Measurements from ENCODE around the gene ZNF132. TPM values are rescaled to one million over a fixed set of nuclear protein-coding genes. Genes with fewer than 3 reads are reported as not detected.
A peak's percentile ranks its signal among the peaks of the same experiment; 100 is the strongest.

ZNF132 gene
- total and polyA plus RNA-seq, 9 of the 15 experiments (the other 6 are each of a cell fraction or from before 2014, with no cell fraction given), result 0.03 to 0.42 (median 0.10) TPM; not detected in 5

DNA sequence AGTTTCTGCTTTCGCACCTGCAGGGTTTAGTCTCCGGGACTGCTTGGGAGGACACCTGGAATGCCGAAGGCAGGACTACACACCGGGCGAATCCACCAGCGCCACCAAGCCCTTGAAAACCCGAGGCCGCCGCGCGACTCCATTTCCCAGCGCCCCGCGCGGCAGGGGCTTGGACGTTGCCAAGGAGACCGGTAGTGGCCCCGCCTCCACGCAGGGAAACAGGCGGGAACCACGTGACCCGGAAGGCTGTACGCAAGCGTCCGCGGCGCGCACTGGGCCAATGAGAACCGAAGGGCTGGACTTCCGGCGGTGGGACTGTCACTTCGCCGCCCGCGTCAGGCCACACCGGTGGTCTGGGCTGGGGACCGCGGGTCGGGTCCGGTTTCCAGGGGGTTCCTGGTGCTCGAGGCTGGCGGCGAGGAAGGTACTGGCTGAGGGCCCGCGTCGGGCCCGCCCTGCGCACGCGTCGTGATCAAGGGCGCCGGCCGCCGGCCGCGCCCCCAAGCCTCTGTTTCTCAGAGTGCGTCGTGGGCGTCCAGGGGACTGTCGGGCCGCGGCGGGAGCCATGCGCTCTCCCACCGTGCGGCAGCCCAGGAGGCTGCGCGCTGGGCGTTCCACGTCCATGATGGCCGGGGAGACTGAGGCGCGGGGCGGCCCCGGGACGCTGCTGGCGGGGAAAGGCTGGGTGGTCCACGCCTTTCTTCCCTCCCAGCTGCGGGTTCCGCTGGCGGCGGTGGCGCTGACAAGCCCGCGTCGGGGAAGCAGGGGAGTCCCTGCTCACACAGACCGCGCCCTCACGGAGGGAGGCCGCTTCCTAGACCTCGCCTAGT lies 27.0 kb upstream of the ZNF132 start, which contains the start of gene ZNF324:
Gene ZNF324 (plus strand): TSS at position 321 of the 830 bp plus-strand sequence. CDS start 2,106 bp downstream, outside the sequence.
- in situ Hi-C loops (cut with MboI), result no loop called here
- peak; percentile 97 for ATAC-seq
- TF ChIP-seq HCFC1 (IDR thresholded peaks at IDR 0.05; ENCODE audit: low read depth, low read length) (peak; percentile 89), SP1 (CRISPR knock-in tag; IDR thresholded peaks at IDR 0.05) (0 out of 2 replicates have a peak, but pooled peaks have one; percentile 46), ZBTB7A (IDR thresholded peaks at IDR 0.05; ENCODE audit: borderline replicate concordance, control insufficient read depth, low read depth, low read length) (no peak), KDM5B (IDR thresholded peaks at IDR 0.05; ENCODE audit: insufficient replicate concordance, low read depth, low read length) (peak; percentile 86), ZNF197 (CRISPR knock-in tag; IDR thresholded peaks at IDR 0.05; ENCODE audit: low read depth) (no peak), CSDE1 (IDR thresholded peaks at IDR 0.05) (peak in 1 of 2 experiments; percentile 55; a peak in 1 of 4 replicates), NR3C1 (CRISPR knock-in tag; IDR thresholded peaks at IDR 0.05) (no peak), YY1 (IDR thresholded peaks at IDR 0.05; ENCODE audit: borderline replicate concordance in 1 of 3, control insufficient read depth in 1 of 3, extremely low read depth in 1 of 3, insufficient read depth in 3 of 3, insufficient read length in 1 of 3, insufficient replicate concordance in 2 of 3, low read depth in 1 of 3, low read length in 2 of 3) (peak in 2 of 3 experiments; percentile 37 to 49), POLR3A (IDR thresholded peaks at IDR 0.05; ENCODE audit: borderline replicate concordance, extremely low read depth, insufficient read depth, insufficient read length) (no peak)
- TF ChIP-seq, protein P1, sequence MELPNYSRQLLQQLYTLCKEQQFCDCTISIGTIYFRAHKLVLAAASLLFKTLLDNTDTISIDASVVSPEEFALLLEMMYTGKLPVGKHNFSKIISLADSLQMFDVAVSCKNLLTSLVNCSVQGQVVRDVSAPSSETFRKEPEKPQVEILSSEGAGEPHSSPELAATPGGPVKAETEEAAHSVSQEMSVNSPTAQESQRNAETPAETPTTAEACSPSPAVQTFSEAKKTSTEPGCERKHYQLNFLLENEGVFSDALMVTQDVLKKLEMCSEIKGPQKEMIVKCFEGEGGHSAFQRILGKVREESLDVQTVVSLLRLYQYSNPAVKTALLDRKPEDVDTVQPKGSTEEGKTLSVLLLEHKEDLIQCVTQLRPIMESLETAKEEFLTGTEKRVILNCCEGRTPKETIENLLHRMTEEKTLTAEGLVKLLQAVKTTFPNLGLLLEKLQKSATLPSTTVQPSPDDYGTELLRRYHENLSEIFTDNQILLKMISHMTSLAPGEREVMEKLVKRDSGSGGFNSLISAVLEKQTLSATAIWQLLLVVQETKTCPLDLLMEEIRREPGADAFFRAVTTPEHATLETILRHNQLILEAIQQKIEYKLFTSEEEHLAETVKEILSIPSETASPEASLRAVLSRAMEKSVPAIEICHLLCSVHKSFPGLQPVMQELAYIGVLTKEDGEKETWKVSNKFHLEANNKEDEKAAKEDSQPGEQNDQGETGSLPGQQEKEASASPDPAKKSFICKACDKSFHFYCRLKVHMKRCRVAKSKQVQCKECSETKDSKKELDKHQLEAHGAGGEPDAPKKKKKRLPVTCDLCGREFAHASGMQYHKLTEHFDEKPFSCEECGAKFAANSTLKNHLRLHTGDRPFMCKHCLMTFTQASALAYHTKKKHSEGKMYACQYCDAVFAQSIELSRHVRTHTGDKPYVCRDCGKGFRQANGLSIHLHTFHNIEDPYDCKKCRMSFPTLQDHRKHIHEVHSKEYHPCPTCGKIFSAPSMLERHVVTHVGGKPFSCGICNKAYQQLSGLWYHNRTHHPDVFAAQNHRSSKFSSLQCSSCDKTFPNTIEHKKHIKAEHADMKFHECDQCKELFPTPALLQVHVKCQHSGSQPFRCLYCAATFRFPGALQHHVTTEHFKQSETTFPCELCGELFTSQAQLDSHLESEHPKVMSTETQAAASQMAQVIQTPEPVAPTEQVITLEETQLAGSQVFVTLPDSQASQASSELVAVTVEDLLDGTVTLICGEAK (IDR thresholded peaks at IDR 0.05), result peak; percentile 87
- TF ChIP-seq, protein P1 (CRISPR knock-in tag; IDR thresholded peaks at IDR 0.05), result no peak

More for the DNA sequence above, 27.0 kb upstream of the ZNF132 start, which contains the start of gene ZNF324:
- peak within 1 kb of the TSS; percentile 98 for H2AFZ ChIP-seq (ENCODE audit: low read depth, low read length)
- BruUV-seq (replicated peaks), result no TSS peak
- H3K27me3 ChIP-seq (ENCODE audit: control insufficient read depth in 2 of 2, insufficient read depth in 2 of 2, low read length in 2 of 2), result no peaks in the 10 kb centered on the region
- peaks cover 24% of the 10 kb centered on the region; the same call in 2 of the 3 replicates for H3K36me3 ChIP-seq (ENCODE audit: control insufficient read depth, insufficient read depth, low read length)
- no peaks in the 10 kb centered on the region for H4K20me1 ChIP-seq (replicated peaks; ENCODE audit: control insufficient read depth, insufficient read depth, low read length)
- under 1% methylated on average over 78 of the region's 92 CpGs for WGBS (ENCODE audit: insufficient coverage, low coverage, missing lambda C conversion rate)
- peak within 1 kb of the TSS; percentile 58 for H3K27ac ChIP-seq (ENCODE audit: extremely low read depth, low read depth, low read length)
- H3K4me2 ChIP-seq (ENCODE audit: insufficient read depth, low read length), result peak within 1 kb of the TSS; percentile 92
- H3K9ac ChIP-seq (ENCODE audit: insufficient read depth in 1 of 2, low read depth in 2 of 2, low read length in 2 of 2), result peak within 1 kb of the TSS; percentile 74 to 97
- ChIA-PET POLR2A (interaction anchor here (0.6 to 1.3 kb wide), 5 partner anchors 9 to 104 kb away, joined by 3 to 6 read pairs (median 4); partner anchors contain the start of genes ZNF324B, ZNF446 and ZNF497), CTCF (ENCODE audit: low intra/inter-chr PET ratio) (no interaction called here)
- peak; percentile 95 to 99 (median 97) for DNase-seq (ENCODE audit: extremely low read depth in 1 of 4, low spot score in 3 of 4)
- peaks cover 14% of the 10 kb centered on the region for H3K9me1 ChIP-seq (ENCODE audit: control insufficient read depth, insufficient read depth, low read length)
- no peaks in the 10 kb centered on the region for H3K9me3 ChIP-seq (replicated peaks; ENCODE audit: control insufficient read depth, insufficient read depth, low read depth, low read length)
- H3K4me3 ChIP-seq, result peak within 1 kb of the TSS; percentile 71
- FAIRE-seq, result peak; percentile 98
- peaks cover 26% of the 10 kb centered on the region for H3K79me2 ChIP-seq (ENCODE audit: control insufficient read depth, insufficient read depth, low read length)
- peaks cover 10 to 24% of the 10 kb centered on the region in 2 experiments; a peak in 4 of 5 replicates for H3K4me1 ChIP-seq (replicated peaks in 1 of 2; ENCODE audit: control insufficient read depth in 2 of 2, insufficient read depth in 2 of 2, low read length in 2 of 2)
- intact Hi-C loops (cut with micrococcal nuclease), result loop anchor here (5.0 kb wide), 1 partner anchor 60 kb away; the partner anchor contains the start of gene ZNF584

Measured in K562 (cell line).